ENCODE measurements around the gene STOX2.

The STOX2 gene

GRCh38 chr4:183999435-183999834, 94.3 kb downstream of the STOX2 start:
- H3K4me3 ChIP-seq (replicated peaks; ENCODE audit: low read depth, low read length), result no peak overlapping the region
- TF ChIP-seq CTCF (IDR thresholded peaks at IDR 0.05; ENCODE audit: low read depth, low read length, missing control alignments), result no peak
- DNase-seq (ENCODE audit: extremely low read depth, low read depth), result no peak

- TF ChIP-seq CTCF (IDR thresholded peaks at IDR 0.05; ENCODE audit: low read depth, low read length, missing control alignments), result no peak
- no peak overlapping the region for H3K4me3 ChIP-seq (replicated peaks; ENCODE audit: low read depth, low read length)
- no peak for DNase-seq (ENCODE audit: extremely low read depth, low read depth)
Observed at GRCh38 chr4:184000457-184001396, 95.6 kb downstream of the STOX2 start.

- H3K4me3 ChIP-seq (replicated peaks; ENCODE audit: low read depth, low read length), result no peak overlapping the region
- DNase-seq (ENCODE audit: extremely low read depth, low read depth), result no peak
- TF ChIP-seq CTCF (IDR thresholded peaks at IDR 0.05; ENCODE audit: low read depth, low read length, missing control alignments), result no peak
Observed at GRCh38 chr4:184003433-184003832, 98.3 kb downstream of the STOX2 start.

- H3K4me3 ChIP-seq (replicated peaks; ENCODE audit: low read depth, low read length), result no peak overlapping the region
- no peak for TF ChIP-seq CTCF (IDR thresholded peaks at IDR 0.05; ENCODE audit: low read depth, low read length, missing control alignments)
- no peak for DNase-seq (ENCODE audit: extremely low read depth, low read depth)
Observed at GRCh38 chr4:184007891-184008290, 102.8 kb downstream of the STOX2 start.

GRCh38 chr4:184010696-184011095, 105.6 kb downstream of the STOX2 start:
- no peak for TF ChIP-seq CTCF (IDR thresholded peaks at IDR 0.05; ENCODE audit: low read depth, low read length, missing control alignments)
- no peak overlapping the region for H3K4me3 ChIP-seq (replicated peaks; ENCODE audit: low read depth, low read length)
- DNase-seq (ENCODE audit: extremely low read depth, low read depth), result no peak

GRCh38 chr4:184011826-184012380, 106.8 kb downstream of the STOX2 start:
- H3K4me3 ChIP-seq (replicated peaks; ENCODE audit: low read depth, low read length), result no peak overlapping the region
- TF ChIP-seq CTCF (IDR thresholded peaks at IDR 0.05; ENCODE audit: low read depth, low read length, missing control alignments), result no peak
- no peak for DNase-seq (ENCODE audit: extremely low read depth, low read depth)
